Activated CD8-positive, alpha-beta T cell treated with anti-CD3 and anti-CD28 coated beads for 36 hours (primary cell): ENCODE results near the gene BACE2. TPM values are rescaled to one million over a fixed set of nuclear protein-coding genes. Genes with fewer than 3 reads are reported as not detected.

Experiments used
- ATAC-seq: fragments of 200-7000 bp; cut with Tn5 transposase; one replicate; pipeline ENCODE4 v1.10.0; 2021; ENCODE audit warnings: mild to moderate bottlenecking, moderate library complexity
- CTCF ChIA-PET: fragments of 350-600 bp; sonication (Branson Sonifier 250); formaldehyde crosslinking; loops from one replicate; lab custom pipeline; 2021; ENCODE audit warnings: antibody characterized with exemption; lab: Charles Lee
- POLR2A ChIA-PET: fragments of 350-600 bp; sonication (Branson Sonifier 250); formaldehyde crosslinking; loops from one replicate; lab custom pipeline; 2021; ENCODE audit warnings: antibody characterized with exemption; lab: Charles Lee
- DNase-seq: peaks from one replicate; pipeline ENCODE4 v3.0.0-alpha.2; 2020
- H3K27ac Mint-ChIP-seq: one replicate; pipeline ENCODE4 v1.8.0; 2021; ENCODE audit warnings: mild to moderate bottlenecking, mixed read lengths
- H3K27me3 Mint-ChIP-seq: one replicate; pipeline ENCODE4 v1.8.0; 2021; ENCODE audit warnings: mixed read lengths
- H3K36me3 Mint-ChIP-seq: one replicate; pipeline ENCODE4 v1.8.0; 2021; ENCODE audit warnings: low read depth, mixed read lengths
- H3K4me1 Mint-ChIP-seq: one replicate; pipeline ENCODE4 v1.8.0; 2021; ENCODE audit warnings: low read depth, mixed read lengths
- H3K4me3 Mint-ChIP-seq: one replicate; pipeline ENCODE4 v1.8.0; 2021; ENCODE audit warnings: mild to moderate bottlenecking, moderate library complexity, mixed read lengths
- H3K9me3 Mint-ChIP-seq: one replicate; pipeline ENCODE4 v1.8.0; 2021; ENCODE audit warnings: mixed read lengths
- intact Hi-C: fragments of 100-400 bp; cut with micrococcal nuclease; formaldehyde crosslinking; loops from one replicate; pipeline ENCODE4 v1.10.0; 2022
- total RNA-seq, 2 experiments: library from RNA; stranded (reverse); gene quantifications; one replicate each; pipeline ENCODE4 v1.2.3, GENCODE V29; 2021
- TF ChIP-seq, protein P1 (sequence below): fragments of 200-600 bp; IDR thresholded peaks from one replicate; pipeline ENCODE4 v1.8.0; 2022; ENCODE audit warnings: antibody characterized with exemption, mild to moderate bottlenecking

BACE2 gene
- total RNA-seq, 2 experiments from 2014 or later: 1.1 to 2.0 TPM

DNA sequence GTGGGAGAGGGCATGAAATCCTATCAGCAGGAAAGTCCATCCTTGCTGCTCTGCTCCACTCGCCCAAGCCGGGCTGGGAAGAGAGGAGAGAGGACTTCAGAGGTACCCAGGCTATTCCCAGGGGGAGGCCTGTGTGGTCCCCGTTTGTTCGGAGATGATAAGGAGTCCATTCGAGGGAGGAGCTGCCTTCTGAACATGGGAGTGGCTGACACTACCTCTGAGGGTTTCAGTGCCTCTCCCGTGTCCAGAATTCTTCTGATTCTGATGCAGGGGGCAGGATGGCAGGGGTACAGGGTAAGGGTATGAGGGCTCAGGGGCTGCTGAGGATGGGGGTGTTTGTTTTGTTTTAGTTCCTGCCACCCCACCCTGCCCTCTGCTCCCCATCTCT is 40.4 kb downstream of the BACE2 start:
- CTCF ChIA-PET: no interaction called here
- no peaks in the 10 kb centered on the region for H3K4me1 Mint-ChIP-seq
- no peak for ATAC-seq
- DNase-seq: no peak
- intact Hi-C loops: no loop called here
- POLR2A ChIA-PET: no interaction called here
- peaks cover 11% of the 10 kb centered on the region for H3K27me3 Mint-ChIP-seq
- no peaks in the 10 kb centered on the region for H3K9me3 Mint-ChIP-seq
- H3K27ac Mint-ChIP-seq: no peak overlapping the region
- H3K4me3 Mint-ChIP-seq: no peak overlapping the region
- TF ChIP-seq, protein P1, sequence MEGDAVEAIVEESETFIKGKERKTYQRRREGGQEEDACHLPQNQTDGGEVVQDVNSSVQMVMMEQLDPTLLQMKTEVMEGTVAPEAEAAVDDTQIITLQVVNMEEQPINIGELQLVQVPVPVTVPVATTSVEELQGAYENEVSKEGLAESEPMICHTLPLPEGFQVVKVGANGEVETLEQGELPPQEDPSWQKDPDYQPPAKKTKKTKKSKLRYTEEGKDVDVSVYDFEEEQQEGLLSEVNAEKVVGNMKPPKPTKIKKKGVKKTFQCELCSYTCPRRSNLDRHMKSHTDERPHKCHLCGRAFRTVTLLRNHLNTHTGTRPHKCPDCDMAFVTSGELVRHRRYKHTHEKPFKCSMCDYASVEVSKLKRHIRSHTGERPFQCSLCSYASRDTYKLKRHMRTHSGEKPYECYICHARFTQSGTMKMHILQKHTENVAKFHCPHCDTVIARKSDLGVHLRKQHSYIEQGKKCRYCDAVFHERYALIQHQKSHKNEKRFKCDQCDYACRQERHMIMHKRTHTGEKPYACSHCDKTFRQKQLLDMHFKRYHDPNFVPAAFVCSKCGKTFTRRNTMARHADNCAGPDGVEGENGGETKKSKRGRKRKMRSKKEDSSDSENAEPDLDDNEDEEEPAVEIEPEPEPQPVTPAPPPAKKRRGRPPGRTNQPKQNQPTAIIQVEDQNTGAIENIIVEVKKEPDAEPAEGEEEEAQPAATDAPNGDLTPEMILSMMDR: no peak
- no peaks in the 10 kb centered on the region for H3K36me3 Mint-ChIP-seq

DNA sequence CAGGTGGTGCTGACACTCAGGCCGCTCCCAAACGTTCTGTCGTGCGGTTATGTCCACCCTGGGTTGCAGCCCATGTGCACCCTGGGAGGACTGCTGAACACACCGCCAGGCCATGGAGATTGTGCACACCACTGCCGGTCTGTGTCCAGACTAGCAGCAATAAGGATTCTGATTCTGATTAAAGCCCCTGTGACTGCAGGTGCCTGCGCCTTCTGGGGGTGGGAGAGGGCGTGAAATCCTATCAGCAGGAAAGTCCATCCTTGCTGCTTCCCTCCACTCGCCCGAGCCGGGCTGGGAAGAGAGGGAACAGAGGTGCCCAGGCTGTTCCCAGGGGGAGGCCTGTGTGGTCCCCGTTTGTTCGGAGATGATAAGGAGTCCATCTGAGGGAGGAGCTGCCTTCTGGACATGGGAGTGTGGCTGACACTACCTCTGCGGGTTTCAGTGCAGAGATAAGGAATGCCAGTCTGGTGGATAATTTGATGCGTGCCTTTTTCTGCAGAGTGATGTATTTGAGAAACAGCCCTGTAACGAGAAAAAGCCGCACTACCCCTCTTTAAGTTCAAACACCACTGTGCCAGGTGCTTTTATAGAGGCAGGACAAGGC is 41.2 kb downstream of the BACE2 start:
- intact Hi-C loops: no loop called here
- Mint-ChIP-seq H3K36me3 (no peaks in the 10 kb centered on the region), H3K27me3 (peaks cover 9% of the 10 kb centered on the region), H3K4me1 (no peaks in the 10 kb centered on the region), H3K27ac (no peak overlapping the region), H3K9me3 (no peaks in the 10 kb centered on the region), H3K4me3 (no peak overlapping the region)
- TF ChIP-seq, protein P1: no peak
- no peak for ATAC-seq
- CTCF ChIA-PET: no interaction called here
- DNase-seq: no peak
- POLR2A ChIA-PET: no interaction called here

DNA sequence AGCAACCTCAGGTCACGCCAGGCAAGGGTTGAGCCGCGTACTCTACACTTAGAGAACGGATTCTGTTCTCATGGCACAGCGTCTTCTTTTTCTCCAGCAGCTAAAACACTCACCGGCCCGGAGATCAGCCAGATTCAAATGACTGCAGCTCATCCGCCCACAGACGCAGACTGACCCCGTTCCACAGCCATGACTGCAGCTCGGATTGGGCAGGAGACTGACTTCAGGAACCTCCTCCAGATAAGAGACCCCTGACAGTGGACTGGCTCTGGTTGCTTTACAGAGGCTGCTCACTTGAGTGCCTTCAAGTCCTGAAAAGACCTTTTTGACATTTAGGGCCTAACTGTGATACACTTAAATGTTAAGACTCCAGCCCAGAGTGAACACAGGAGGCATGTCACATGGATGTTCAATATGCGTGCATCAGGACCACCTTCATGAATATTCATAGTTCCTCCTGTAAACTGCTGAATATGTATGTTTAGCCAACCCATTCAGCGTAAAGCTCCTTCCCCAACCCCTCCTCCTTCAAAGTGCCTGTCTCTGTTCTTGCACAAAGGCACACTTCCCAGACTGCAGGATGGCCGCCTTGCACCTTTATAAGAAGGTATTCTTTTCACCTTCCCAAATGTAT is 42.6 kb downstream of the BACE2 start:
- Mint-ChIP-seq H3K36me3 (no peaks in the 10 kb centered on the region), H3K27me3 (peaks cover 13% of the 10 kb centered on the region), H3K4me3 (no peak overlapping the region), H3K9me3 (no peaks in the 10 kb centered on the region), H3K4me1 (no peaks in the 10 kb centered on the region), H3K27ac (no peak overlapping the region)
- ChIA-PET CTCF (no interaction called here), POLR2A (no interaction called here)
- intact Hi-C loops: no loop called here
- DNase-seq: no peak
- ATAC-seq: no peak
- TF ChIP-seq, protein P1: no peak

DNA sequence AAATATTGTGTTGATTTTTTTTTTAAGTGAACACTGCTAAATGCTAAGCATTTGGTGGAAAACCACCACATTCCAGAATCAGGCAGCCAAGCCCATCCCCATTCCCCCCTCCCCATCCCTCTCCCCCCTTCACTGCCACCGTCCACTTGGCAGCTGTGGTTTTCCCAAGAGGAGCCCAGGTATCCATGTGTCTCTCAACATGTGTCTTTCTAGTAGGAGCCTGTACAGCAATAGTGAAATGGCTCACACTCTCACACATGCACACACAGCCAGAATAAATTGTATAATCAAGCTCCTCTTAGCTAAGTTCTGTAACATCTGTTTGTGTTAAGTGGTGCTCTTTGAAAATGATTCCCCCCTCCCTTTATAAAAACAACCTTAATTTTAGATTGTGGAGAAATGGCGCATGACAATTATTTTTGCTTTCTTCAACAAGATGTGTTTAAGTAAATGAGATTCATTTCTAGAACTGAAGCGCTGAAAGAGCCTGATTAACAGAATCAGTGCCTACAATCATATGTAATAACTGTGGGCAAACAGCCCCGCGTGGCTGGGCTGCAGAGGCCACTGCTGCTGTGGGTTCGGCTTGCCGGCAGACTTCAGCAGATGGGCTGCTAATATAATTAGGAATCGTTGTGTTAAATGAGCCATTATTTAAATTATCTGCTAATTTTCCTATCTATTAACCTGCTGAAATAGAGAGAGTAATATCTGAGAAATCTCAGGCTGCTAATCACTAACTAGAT is 43.3 kb downstream of the BACE2 start:
- Mint-ChIP-seq H3K4me1 (no peaks in the 10 kb centered on the region), H3K27ac (no peak overlapping the region), H3K27me3 (peaks cover 17% of the 10 kb centered on the region), H3K4me3 (no peak overlapping the region), H3K9me3 (no peaks in the 10 kb centered on the region), H3K36me3 (no peaks in the 10 kb centered on the region)
- DNase-seq (no peak), ATAC-seq (no peak)
- ChIA-PET CTCF (no interaction called here), POLR2A (no interaction called here)
- intact Hi-C loops: no loop called here
- TF ChIP-seq, protein P1: no peak

DNA sequence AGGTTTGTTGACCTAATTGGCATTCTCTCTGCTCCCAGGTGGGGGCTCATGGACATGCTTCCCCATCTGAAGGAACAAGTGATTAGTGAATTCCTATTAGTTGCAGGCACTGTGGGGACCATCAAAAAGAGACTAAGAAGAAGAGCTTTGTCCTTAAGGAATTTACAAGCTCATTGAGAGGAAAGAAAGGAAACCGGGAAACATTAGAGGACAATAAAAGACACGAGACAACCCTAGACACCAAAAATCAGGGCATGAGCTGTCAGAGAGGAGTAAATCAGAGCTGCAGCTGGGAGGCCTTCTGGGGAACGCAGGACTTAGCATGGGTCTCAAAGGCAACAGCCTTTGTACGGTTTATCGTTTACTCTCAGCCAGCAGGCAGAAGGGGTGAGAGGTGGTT is 45.1 kb downstream of the BACE2 start:
- H3K27ac Mint-ChIP-seq: no peak overlapping the region
- peaks cover 16% of the 10 kb centered on the region for H3K27me3 Mint-ChIP-seq
- no peak for ATAC-seq
- H3K9me3 Mint-ChIP-seq: no peaks in the 10 kb centered on the region
- DNase-seq: no peak
- ChIA-PET POLR2A (no interaction called here), CTCF (no interaction called here)
- TF ChIP-seq, protein P1: no peak
- no peaks in the 10 kb centered on the region for H3K4me1 Mint-ChIP-seq
- intact Hi-C loops: no loop called here
- no peak overlapping the region for H3K4me3 Mint-ChIP-seq
- H3K36me3 Mint-ChIP-seq: no peaks in the 10 kb centered on the region
